GM19463 (cell line): ENCODE data around the gene TUSC2.
A peak's percentile ranks its signal among the peaks of the same experiment; 100 is the strongest.
"Not testable (repeated sequence)": the region's sequence is repeated elsewhere in the genome, so short reads cannot be mapped to it uniquely, and the experiment has no call there.

Experiments used
- ATAC-seq: cut with Tn5 transposase; IDR thresholded peaks from one replicate; pipeline ENCODE4 v1.9.1; 2021; ENCODE audit warnings: mild to moderate bottlenecking, moderate library complexity; ENCODE audit not compliant: unreplicated experiment

Gene TUSC2

DNA sequence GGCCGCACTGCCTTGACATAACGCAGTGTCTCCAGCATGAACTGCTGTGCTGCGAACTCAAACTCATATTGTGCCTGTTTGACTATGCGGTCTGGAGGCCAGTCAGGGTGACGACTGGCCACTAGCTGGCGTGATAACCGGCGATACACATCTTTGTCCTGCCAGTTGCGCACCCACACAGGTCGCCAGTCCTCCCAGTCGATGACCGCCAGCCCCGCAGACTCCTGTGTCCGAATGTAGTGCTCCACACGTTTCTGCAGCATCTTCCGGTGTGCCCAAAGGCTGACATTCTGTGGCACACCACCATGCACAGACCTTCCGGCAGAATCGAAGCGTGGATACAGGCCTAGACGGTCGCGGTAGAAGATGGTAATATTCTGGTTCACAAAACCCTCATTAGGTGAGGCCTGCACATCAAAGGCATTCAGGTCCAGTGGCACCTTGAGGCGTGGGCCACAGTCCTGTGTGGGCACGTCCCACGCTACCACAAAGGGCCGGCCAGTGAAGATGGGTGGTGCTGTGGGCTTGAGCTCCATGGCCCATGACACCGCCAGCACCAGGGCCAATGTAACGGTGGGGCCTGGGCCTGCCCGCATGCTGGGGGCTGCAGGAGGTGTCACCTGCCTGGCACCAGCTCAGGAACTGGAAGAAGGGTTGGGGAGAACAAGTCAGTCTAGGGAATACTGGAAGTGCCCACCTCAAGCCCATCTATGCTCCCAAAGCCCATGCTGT lies 8.0 kb downstream of the TUSC2 start:
- ATAC-seq, result no peak

GRCh38 chr3:50319181-50319893 lies 8.7 kb downstream of the TUSC2 start:
- ATAC-seq, result no peak

GRCh38 chr3:50318615-50319014 lies 9.4 kb downstream of the TUSC2 start:
- ATAC-seq, result no peak

- no peak for ATAC-seq
These were observed 9.9 kb downstream of the TUSC2 start for GRCh38 chr3:50318163-50318562.

DNA sequence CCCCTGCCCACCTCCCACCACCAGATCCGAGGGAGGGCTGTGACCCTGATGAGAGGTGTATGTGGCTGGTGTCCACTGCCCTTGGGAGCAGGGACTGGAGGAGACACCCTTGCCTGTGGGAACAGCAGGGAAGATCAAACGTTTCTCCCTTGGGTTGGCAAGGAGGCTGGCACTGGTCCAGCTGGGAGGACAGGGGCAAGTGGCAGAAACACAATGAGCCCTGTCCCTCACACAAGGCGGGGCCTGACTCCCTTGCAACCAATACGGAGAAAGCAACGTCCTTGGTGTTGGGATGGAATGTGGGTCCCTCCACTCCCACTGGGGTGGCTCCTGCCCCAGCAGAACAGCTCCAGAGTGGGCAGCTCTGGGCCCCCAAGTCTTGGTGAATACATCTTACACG lies 10.7 kb downstream of the TUSC2 start:
- ATAC-seq, result no peak

GRCh38 chr3:50316657-50317242 lies 11.3 kb downstream of the TUSC2 start:
- no peak for ATAC-seq

- no peak for ATAC-seq
These were observed 13.2 kb downstream of the TUSC2 start for GRCh38 chr3:50314816-50315215.

- no peak for ATAC-seq
These were observed 13.7 kb downstream of the TUSC2 start for GRCh38 chr3:50314342-50314741.

DNA sequence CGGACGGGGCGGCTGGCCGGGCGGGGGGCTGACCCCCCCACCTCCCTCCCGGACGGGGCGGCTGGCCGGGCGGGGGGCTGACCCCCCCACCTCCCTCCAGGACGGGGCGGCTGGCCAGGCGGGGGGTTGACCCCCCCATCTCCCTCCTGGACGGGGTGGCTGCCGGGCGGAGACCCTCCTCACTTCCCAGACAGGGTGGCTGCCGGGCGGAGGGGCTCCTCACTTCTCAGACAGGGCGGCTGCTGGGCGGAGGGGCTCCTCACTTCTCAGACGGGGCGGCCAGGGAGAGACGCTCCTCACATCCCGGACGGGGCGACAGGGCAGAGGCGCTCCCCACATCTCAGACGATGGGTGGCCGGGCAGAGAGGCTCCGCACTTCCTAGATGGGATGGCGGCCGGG lies 16.0 kb downstream of the TUSC2 start:
- ATAC-seq, result not testable (repeated sequence)

- ATAC-seq, result no peak
These were observed 23.4 kb downstream of the TUSC2 start for GRCh38 chr3:50304601-50305000.

DNA sequence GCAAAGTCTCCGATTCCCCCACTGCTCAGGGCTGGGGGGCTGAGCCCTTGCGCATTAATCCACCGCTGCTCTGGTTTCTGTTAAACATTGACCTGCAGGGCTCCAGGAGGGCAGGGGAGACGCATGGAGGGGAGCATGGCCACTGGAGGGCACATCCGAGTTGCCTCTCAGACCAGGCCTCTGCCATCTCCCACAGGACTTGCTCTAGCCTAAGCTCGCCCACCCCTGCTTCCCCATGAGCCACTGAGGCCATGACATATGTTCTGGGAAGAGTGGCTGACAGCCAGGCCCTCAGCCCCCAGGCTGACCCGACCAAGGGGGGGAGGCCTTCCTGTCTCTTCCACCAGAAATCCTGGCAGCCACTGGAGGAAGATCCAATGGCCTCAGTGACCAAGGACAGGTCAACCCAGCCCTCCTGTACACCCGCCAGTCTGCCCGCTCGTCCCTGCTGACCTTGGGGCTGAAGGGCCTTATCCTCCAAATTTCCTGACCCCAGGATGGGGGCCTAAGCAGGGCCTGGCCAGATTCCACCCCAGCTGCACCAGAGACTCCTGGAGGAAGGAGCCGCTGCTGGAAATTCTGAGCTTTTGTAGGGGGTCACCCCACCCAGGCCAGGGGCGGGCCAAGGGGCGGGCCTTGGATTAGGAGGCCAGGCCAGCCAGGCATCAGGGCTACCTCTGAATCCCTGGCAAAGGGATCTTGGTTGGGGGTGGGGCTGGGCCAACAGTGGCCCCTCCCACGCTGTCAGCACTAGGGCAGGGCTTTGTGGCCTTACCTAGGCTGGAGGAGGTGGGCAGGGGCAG lies 24.8 kb downstream of the TUSC2 start, which contains the start of gene HYAL1:
Gene HYAL1, minus strand, starts transcription at position 562 of the 803 bp plus-strand sequence. CDS start 618 bp downstream, outside the sequence.
- no peak for ATAC-seq

GRCh38 chr3:50302095-50303012 lies 25.7 kb downstream of the TUSC2 start:
- no peak for ATAC-seq

- no peak for ATAC-seq
These were observed 27.3 kb downstream of the TUSC2 start for GRCh38 chr3:50300681-50301254.

GRCh38 chr3:50299929-50300680 lies 27.9 kb downstream of the TUSC2 start:
- ATAC-seq, result no peak

DNA sequence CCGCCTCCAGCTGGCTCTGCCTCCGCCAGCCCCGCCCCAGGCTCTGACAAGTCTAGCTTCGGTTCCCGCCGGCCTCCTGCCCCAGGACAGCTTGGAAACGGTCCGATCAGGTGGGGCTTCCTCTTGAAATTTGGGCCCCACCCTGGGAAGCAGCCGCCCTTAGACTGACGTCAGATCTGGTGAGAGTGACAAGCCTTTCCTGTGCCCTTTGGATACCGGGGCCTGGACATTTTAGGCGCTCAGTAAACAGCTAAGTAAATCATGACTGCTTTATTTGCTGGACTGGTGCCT lies 28.4 kb downstream of the TUSC2 start:
- no peak for ATAC-seq

- ATAC-seq, result peak; percentile 85
These were observed 29.0 kb downstream of the TUSC2 start, which contains the start of the genes HYAL3 and NAA80 for GRCh38 chr3:50298836-50299637. HYAL3 (minus strand) TSS chr3:50299405; CDS start chr3:50295602, 3,803 bp downstream. NAA80 (minus strand) TSS chr3:50299405; CDS start chr3:50297463, 1,942 bp downstream.

GRCh38 chr3:50297896-50298725 lies 29.9 kb downstream of the TUSC2 start:
- no peak for ATAC-seq
